Measurements from ENCODE around the gene SFXN4. TPM values are rescaled to one million over a fixed set of nuclear protein-coding genes. Genes with fewer than 3 reads are reported as not detected.
A peak's percentile ranks its signal among the peaks of the same experiment; 100 is the strongest.

The SFXN4 gene
- total RNA-seq, 2 experiments from 2014 or later, result 7.1 to 7.8 TPM

DNA sequence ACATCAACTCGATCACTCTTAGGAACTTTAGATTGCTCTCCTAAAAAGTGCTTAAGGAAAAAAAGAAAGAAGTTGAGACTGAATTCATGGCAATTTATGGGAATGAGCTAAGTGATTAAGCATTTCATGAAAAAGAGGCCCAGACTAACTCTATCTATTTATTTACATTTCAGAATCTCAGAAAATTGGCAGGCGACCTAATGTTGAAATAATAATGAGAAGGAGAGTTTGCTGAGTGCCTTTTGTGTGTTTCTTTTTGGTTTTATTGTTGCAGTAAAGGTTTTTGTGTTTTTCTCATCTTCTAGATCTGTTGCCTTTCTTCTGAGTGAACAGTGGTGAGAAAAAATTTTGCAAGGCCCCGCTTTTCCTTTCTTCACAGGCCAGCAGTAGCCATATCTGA, 45.7 kb upstream of the SFXN4 start:
- ChIA-PET POLR2A (interaction anchor here (0.7 to 6.6 kb wide), 5 partner anchors 11 to 662 kb away, joined by 3 to 63 read pairs (median 5); partner anchors contain the start of gene MCMBP), CTCF (interaction anchor here (1.2 to 1.3 kb wide), 2 partner anchors 12 to 60 kb away, joined by 3 to 4 read pairs; no protein-coding TSS in a partner anchor)
- H3K4me3 Mint-ChIP-seq, result peak overlapping the region; percentile 80
- DNase-seq (no peak), ATAC-seq (ENCODE audit: poor library complexity) (no peak)
- peaks cover 75% of the 10 kb centered on the region for H3K4me1 Mint-ChIP-seq (ENCODE audit: low read depth)
- Histone ChIP-seq H3K9me3 (ENCODE audit: control insufficient read depth in 1 of 2, insufficient read depth in 1 of 2, low read length in 2 of 2) (no peaks in the 10 kb centered on the region), H3K4me1 (ENCODE audit: insufficient read depth, low read length) (peaks cover 55% of the 10 kb centered on the region), H3K27ac (ENCODE audit: low read depth in 1 of 2, low read length in 2 of 2) (peak overlapping the region; percentile 67 to 76), H3K36me3 (ENCODE audit: insufficient read depth, low read length) (no peaks in the 10 kb centered on the region), H3K4me3 (ENCODE audit: low read length) (no peak overlapping the region), H3K27me3 (ENCODE audit: control insufficient read depth in 1 of 2, insufficient read depth in 2 of 2, low read length in 2 of 2) (no peaks in the 10 kb centered on the region)
- intact Hi-C loops (cut with DNase I, micrococcal nuclease), result loop anchor here in 1 of 2 experiments (5.0 kb wide), 1 partner anchor 56 kb away; no protein-coding TSS in a partner anchor
- peaks cover 14% of the 10 kb centered on the region for H3K36me3 Mint-ChIP-seq (ENCODE audit: low read depth)
- peak overlapping the region; percentile 87 for H3K27ac Mint-ChIP-seq
- no peaks in the 10 kb centered on the region for H3K27me3 Mint-ChIP-seq
- H3K9me3 Mint-ChIP-seq, result no peaks in the 10 kb centered on the region
- TF ChIP-seq, protein P1, sequence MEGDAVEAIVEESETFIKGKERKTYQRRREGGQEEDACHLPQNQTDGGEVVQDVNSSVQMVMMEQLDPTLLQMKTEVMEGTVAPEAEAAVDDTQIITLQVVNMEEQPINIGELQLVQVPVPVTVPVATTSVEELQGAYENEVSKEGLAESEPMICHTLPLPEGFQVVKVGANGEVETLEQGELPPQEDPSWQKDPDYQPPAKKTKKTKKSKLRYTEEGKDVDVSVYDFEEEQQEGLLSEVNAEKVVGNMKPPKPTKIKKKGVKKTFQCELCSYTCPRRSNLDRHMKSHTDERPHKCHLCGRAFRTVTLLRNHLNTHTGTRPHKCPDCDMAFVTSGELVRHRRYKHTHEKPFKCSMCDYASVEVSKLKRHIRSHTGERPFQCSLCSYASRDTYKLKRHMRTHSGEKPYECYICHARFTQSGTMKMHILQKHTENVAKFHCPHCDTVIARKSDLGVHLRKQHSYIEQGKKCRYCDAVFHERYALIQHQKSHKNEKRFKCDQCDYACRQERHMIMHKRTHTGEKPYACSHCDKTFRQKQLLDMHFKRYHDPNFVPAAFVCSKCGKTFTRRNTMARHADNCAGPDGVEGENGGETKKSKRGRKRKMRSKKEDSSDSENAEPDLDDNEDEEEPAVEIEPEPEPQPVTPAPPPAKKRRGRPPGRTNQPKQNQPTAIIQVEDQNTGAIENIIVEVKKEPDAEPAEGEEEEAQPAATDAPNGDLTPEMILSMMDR (IDR thresholded peaks at IDR 0.05), result no peak

DNA sequence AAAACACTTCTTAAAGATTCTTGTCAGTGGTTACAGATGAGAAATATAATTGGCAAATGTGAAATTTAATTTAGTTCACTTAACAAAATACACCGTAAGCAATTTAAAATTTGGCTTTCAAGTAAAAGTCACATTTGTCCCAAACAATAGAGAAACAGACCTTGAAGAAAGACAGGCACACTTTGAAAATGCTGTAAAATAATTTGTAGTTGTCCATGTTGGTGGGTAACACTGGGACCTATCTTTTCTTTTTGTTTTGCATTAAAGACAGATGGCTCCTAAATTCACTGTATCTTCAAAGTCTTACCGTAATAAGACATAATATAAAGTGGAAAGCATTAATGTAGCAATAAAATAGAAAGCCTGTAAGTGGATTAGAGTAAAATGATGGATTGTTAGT, 45.1 kb upstream of the SFXN4 start:
- no peaks in the 10 kb centered on the region for H3K9me3 Mint-ChIP-seq
- Histone ChIP-seq H3K27ac (ENCODE audit: low read depth in 1 of 2, low read length in 2 of 2) (peak overlapping the region in 1 of 2 donors; percentile 67), H3K4me3 (ENCODE audit: low read length) (no peak overlapping the region), H3K36me3 (ENCODE audit: insufficient read depth, low read length) (no peaks in the 10 kb centered on the region), H3K9me3 (ENCODE audit: control insufficient read depth in 1 of 2, insufficient read depth in 1 of 2, low read length in 2 of 2) (no peaks in the 10 kb centered on the region), H3K4me1 (ENCODE audit: insufficient read depth, low read length) (peaks cover 61% of the 10 kb centered on the region), H3K27me3 (ENCODE audit: control insufficient read depth in 1 of 2, insufficient read depth in 2 of 2, low read length in 2 of 2) (no peaks in the 10 kb centered on the region)
- DNase-seq, result no peak
- H3K36me3 Mint-ChIP-seq (ENCODE audit: low read depth), result peaks cover 14% of the 10 kb centered on the region
- peak overlapping the region; percentile 80 for H3K4me3 Mint-ChIP-seq
- H3K27me3 Mint-ChIP-seq, result no peaks in the 10 kb centered on the region
- ATAC-seq (ENCODE audit: poor library complexity), result no peak
- intact Hi-C loops (cut with DNase I, micrococcal nuclease), result loop anchor here in 1 of 2 experiments (5.0 kb wide), 1 partner anchor 57 kb away; no protein-coding TSS in a partner anchor
- ChIA-PET CTCF (interaction anchor here (0.9 to 2.6 kb wide), 4 partner anchors 12 to 235 kb away, joined by 3 to 14 read pairs (median 3); no protein-coding TSS in a partner anchor), POLR2A (interaction anchor here (1.1 to 6.6 kb wide), 4 partner anchors 91 to 662 kb away, joined by 4 to 63 read pairs (median 7); partner anchors contain the start of gene MCMBP)
- peak overlapping the region; percentile 87 for H3K27ac Mint-ChIP-seq
- TF ChIP-seq, protein P1 (IDR thresholded peaks at IDR 0.05), result no peak
- H3K4me1 Mint-ChIP-seq (ENCODE audit: low read depth), result peaks cover 75% of the 10 kb centered on the region

DNA sequence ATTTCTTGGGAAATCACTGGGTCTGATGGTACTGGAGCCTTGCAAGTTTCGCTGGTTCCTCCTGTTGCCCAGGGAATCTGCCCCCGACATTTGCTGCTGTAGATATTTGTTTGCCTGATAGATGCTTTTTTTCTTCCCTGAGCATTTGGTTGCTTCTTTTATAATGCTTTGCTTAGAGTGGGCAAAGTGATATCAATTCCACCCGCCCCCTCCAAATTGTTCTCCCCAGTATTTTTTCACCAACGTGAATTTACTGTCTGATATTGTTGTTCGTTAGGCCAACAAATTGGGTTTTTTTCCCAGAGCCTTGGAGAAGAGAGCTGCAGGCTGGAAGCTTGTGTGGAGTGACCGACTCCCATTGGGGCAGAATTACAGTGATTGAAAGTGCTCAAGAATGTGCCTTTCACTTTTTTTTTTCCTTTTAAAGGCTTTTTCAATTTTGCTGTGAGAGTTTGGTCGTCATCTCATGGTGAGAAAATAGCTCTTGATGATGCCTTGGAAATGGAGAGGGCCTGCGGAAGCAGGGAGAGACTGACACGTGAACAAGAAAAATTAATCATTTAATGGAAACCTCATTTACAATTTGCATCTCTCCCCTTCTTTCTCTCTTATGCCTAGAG, 44.3 kb upstream of the SFXN4 start:
- H3K27me3 Mint-ChIP-seq, result no peaks in the 10 kb centered on the region
- no peaks in the 10 kb centered on the region for H3K9me3 ChIP-seq (ENCODE audit: control insufficient read depth in 1 of 2, insufficient read depth in 1 of 2, low read length in 2 of 2)
- no peak for ATAC-seq (ENCODE audit: poor library complexity)
- intact Hi-C loops (cut with DNase I, micrococcal nuclease), result loop anchor here (1.0 to 10.0 kb wide), 7 partner anchors 32 to 645 kb away; partner anchors contain the start of gene TIAL1 (in 1 of the 2)
- peak overlapping the region; percentile 82 for H3K27ac Mint-ChIP-seq
- peak overlapping the region; percentile 68 for H3K4me3 ChIP-seq (ENCODE audit: low read length)
- TF ChIP-seq, protein P1 (IDR thresholded peaks at IDR 0.05), result peak; percentile 35
- ChIA-PET CTCF (interaction anchor here (0.6 to 2.6 kb wide), 12 partner anchors 9 to 515 kb away, joined by 3 to 14 read pairs (median 4); partner anchors contain the start of gene INPP5F), POLR2A (interaction anchor here (0.9 to 6.6 kb wide), 5 partner anchors 60 to 297 kb away, joined by 3 to 63 read pairs (median 9); no protein-coding TSS in a partner anchor)
- peaks cover 14% of the 10 kb centered on the region for H3K36me3 Mint-ChIP-seq (ENCODE audit: low read depth)
- H3K4me3 Mint-ChIP-seq, result peak overlapping the region; percentile 99
- H3K4me1 ChIP-seq (ENCODE audit: insufficient read depth, low read length), result peaks cover 62% of the 10 kb centered on the region
- H3K4me1 Mint-ChIP-seq (ENCODE audit: low read depth), result peaks cover 70% of the 10 kb centered on the region
- peak overlapping the region in 1 of 2 donors; percentile 88 for H3K27ac ChIP-seq (ENCODE audit: low read depth in 1 of 2, low read length in 2 of 2)
- no peaks in the 10 kb centered on the region for H3K9me3 Mint-ChIP-seq
- H3K36me3 ChIP-seq (ENCODE audit: insufficient read depth, low read length), result no peaks in the 10 kb centered on the region
- DNase-seq, result no peak
- no peaks in the 10 kb centered on the region for H3K27me3 ChIP-seq (ENCODE audit: control insufficient read depth in 1 of 2, insufficient read depth in 2 of 2, low read length in 2 of 2)

Data from CD4-positive, alpha-beta T cell (primary cell).